MCF 10A (cell line): ENCODE measurements around the gene SLC9A3. TPM values are rescaled to one million over a fixed set of nuclear protein-coding genes. Genes with fewer than 3 reads are reported as not detected.

Experiments
- BruUV-seq: library from RNA; stranded (reverse); fragments of 400-500 nt; replicated peaks from 2 replicates; lab custom pipeline; 2021; lab: Mats Ljungman, UMichigan
- CTCF ChIA-PET: fragments of 300-600 bp; sonication (Branson Sonifier 250); formaldehyde crosslinking; extraction: SDS; loops from one replicate; lab custom pipeline; 2021; ENCODE audit warnings: antibody characterized with exemption, inconsistent platforms; lab: Yijun Ruan, JAX
- POLR2A ChIA-PET: fragments of 300-600, 350-650 bp; sonication (Branson Sonifier 250); formaldehyde crosslinking; extraction: SDS; loops from one replicate; lab custom pipeline; 2020; ENCODE audit warnings: antibody characterized with exemption, inconsistent platforms; lab: Yijun Ruan, JAX
- DNase-seq: peaks from one replicate; pipeline ENCODE4 v3.0.0-alpha.2; 2018; ENCODE audit not compliant: unreplicated experiment
- H3K27ac Mint-ChIP-seq: one replicate; pipeline ENCODE4 v1.8.0; 2022; ENCODE audit warnings: mild to moderate bottlenecking, low read depth, mixed read lengths; ENCODE audit not compliant: unreplicated experiment
- H3K27me3 Mint-ChIP-seq: one replicate; pipeline ENCODE4 v1.8.0; 2022; ENCODE audit warnings: mixed read lengths; ENCODE audit not compliant: insufficient read depth, unreplicated experiment
- H3K36me3 Mint-ChIP-seq: one replicate; pipeline ENCODE4 v1.8.0; 2022; ENCODE audit warnings: mild to moderate bottlenecking, moderate library complexity, mixed read lengths; ENCODE audit not compliant: insufficient read depth, unreplicated experiment
- H3K4me1 Mint-ChIP-seq: one replicate; pipeline ENCODE4 v1.8.0; 2022; ENCODE audit warnings: mixed read lengths; ENCODE audit not compliant: insufficient read depth, unreplicated experiment
- H3K4me3 Mint-ChIP-seq: one replicate; pipeline ENCODE4 v1.8.0; 2022; ENCODE audit warnings: mild to moderate bottlenecking, moderate library complexity, mixed read lengths; ENCODE audit not compliant: unreplicated experiment
- H3K9me3 Mint-ChIP-seq: one replicate; pipeline ENCODE4 v1.8.0; 2022; ENCODE audit warnings: mixed read lengths; ENCODE audit not compliant: unreplicated experiment
- intact Hi-C: fragments of 100-400 bp; cut with micrococcal nuclease; formaldehyde crosslinking; loops from 2 replicates; pipeline ENCODE4 v1.14.1; 2022
- total RNA-seq: library from RNA; stranded (reverse); gene quantifications from 2 replicates; pipeline ENCODE4 v1.2.3, GENCODE V29; 2022
- TF ChIP-seq, protein P1 (sequence below): fragments of 200-600 bp; IDR thresholded peaks from one replicate; pipeline ENCODE4 v1.8.0; 2022; ENCODE audit warnings: antibody characterized with exemption, mild to moderate bottlenecking; ENCODE audit not compliant: unreplicated experiment

Gene SLC9A3
- total RNA-seq, 1 experiment from 2014 or later, result 1.0 TPM

DNA sequence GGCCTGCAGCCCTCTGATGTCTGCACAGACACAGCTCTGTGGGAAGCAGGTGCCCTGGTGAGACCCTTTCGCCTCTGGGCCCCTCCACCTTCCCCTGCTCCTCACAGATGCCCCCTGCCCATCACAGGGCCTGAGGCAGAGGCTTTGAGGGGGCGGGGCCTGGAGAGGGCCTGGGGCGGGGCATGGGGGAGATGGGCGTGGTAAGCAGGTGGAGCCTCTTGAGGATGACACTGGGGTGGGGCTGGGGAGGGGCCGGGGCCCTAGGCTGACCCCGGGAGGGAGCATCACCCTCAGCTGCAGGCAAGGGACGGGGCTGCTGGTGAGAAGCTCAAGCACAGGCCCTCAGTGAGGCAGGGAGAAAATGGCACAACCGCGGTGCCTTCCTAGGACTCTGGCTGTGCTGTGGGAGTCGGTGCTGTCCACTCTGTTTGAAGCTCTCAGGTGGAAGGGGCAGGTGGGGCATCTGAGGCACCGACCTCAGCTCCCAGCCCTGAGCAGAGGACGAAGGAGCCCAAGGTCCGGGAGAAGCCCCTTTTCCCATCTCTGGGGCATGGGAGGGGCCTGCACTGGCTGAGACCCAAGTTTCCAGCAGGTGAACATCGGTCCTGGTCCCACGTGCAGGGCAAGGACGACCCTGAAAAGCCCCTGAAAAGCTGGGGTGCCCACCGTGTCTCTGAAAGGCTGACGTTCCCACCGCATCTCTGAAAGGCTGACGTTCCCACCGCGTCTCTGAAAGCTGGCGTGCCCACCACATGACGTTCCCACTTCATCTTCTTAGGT lies 17.5 kb upstream of the SLC9A3 start:
- Mint-ChIP-seq H3K4me3 (no peak overlapping the region), H3K4me1 (no peaks in the 10 kb centered on the region), H3K9me3 (no peaks in the 10 kb centered on the region), H3K36me3 (no peaks in the 10 kb centered on the region), H3K27ac (no peak overlapping the region), H3K27me3 (peaks cover 19% of the 10 kb centered on the region)
- no peak for DNase-seq
- intact Hi-C loops, result no loop called here
- CTCF ChIA-PET, result no interaction called here
- BruUV-seq, result no TSS peak
- TF ChIP-seq, protein P1, sequence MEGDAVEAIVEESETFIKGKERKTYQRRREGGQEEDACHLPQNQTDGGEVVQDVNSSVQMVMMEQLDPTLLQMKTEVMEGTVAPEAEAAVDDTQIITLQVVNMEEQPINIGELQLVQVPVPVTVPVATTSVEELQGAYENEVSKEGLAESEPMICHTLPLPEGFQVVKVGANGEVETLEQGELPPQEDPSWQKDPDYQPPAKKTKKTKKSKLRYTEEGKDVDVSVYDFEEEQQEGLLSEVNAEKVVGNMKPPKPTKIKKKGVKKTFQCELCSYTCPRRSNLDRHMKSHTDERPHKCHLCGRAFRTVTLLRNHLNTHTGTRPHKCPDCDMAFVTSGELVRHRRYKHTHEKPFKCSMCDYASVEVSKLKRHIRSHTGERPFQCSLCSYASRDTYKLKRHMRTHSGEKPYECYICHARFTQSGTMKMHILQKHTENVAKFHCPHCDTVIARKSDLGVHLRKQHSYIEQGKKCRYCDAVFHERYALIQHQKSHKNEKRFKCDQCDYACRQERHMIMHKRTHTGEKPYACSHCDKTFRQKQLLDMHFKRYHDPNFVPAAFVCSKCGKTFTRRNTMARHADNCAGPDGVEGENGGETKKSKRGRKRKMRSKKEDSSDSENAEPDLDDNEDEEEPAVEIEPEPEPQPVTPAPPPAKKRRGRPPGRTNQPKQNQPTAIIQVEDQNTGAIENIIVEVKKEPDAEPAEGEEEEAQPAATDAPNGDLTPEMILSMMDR, result no peak
- POLR2A ChIA-PET, result no interaction called here

DNA sequence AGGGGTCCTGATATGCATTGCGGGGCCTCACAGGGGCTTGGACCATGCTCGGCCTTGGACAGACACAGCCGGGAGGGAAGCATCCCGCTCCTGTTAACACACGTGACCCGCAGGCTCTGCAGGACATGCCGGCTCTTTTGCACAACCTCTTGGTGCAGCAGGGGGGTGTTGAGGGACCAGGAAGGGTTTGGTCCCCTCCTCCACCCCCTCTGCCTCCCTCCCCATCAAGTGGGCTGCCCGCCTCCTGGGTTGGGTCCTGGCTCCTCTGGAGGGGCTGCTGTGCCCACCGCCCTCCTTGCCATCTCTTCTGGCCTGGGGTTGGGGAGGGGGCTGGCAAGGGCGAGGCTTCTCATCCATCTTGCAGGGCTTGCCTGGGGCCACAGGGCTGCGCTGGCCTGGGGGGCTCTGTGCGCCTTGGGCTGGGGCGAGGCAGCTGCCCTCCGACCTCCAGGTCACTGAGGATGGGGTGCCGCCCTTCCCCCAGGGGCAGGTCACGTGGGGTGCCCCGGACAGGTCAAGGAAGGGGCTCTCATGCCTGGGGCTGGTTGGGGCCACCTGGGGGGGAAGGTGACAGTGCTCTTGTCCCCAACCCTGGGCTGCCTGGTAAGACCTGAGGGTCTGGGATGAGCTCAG lies 16.8 kb upstream of the SLC9A3 start:
- H3K27me3 Mint-ChIP-seq, result peaks cover 26% of the 10 kb centered on the region
- ChIA-PET POLR2A (no interaction called here), CTCF (no interaction called here)
- no peak overlapping the region for H3K27ac Mint-ChIP-seq
- no peaks in the 10 kb centered on the region for H3K9me3 Mint-ChIP-seq
- DNase-seq, result no peak
- no TSS peak for BruUV-seq
- no peaks in the 10 kb centered on the region for H3K36me3 Mint-ChIP-seq
- TF ChIP-seq, protein P1, result no peak
- H3K4me1 Mint-ChIP-seq, result no peaks in the 10 kb centered on the region
- intact Hi-C loops, result no loop called here
- no peak overlapping the region for H3K4me3 Mint-ChIP-seq

DNA sequence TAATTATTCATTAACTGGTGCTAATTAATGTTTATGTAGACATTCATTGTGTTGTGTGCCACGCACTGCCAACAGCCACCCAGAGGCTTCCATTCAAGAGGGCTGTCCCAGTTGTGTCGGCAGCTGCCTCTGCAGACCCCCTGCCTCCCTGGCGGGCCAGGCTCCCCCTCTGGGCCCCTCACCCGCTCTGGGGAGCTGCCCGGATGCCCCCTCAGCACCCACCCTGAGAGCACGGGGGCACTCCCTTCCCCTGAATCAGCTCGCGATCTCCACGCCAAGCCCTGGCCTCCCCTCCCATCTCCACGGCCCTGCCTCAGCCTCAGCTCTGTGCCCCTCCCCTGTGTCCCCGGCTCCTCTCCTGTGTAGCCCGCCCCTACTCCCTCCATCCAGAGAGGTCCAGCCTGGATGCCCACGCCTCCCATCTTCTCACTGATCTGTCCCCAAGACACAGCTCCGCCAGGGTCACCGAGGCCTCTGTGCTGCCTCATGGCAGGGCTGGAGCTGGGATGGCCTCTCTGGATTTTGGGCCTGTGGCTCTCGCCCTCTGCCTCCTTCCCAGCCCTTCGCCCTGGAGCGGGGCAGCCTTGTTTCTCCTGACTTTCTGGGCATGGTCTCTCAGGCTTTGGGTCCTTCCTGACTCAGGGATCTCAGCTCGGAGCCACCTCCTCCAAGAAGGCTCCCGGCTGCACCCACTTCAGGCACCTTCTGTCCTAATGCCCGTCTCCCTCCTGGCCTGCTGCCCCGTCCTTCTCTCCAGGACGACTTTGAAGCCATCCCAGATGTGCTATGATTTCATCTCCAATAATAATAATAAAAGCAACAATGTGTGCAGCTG lies 16.0 kb upstream of the SLC9A3 start:
- CTCF ChIA-PET, result no interaction called here
- H3K36me3 Mint-ChIP-seq, result no peaks in the 10 kb centered on the region

More for the DNA sequence above, 16.0 kb upstream of the SLC9A3 start:
- BruUV-seq, result no TSS peak
- POLR2A ChIA-PET, result no interaction called here
- Mint-ChIP-seq H3K27ac (no peak overlapping the region), H3K27me3 (peaks cover 30% of the 10 kb centered on the region), H3K9me3 (no peaks in the 10 kb centered on the region), H3K4me3 (no peak overlapping the region), H3K4me1 (no peaks in the 10 kb centered on the region)
- intact Hi-C loops, result no loop called here
- TF ChIP-seq, protein P1, result no peak
- DNase-seq, result no peak
